Measurements from ENCODE around the gene ATP4A.
A peak's percentile ranks its signal among the peaks of the same experiment; 100 is the strongest.

The ATP4A gene

DNA sequence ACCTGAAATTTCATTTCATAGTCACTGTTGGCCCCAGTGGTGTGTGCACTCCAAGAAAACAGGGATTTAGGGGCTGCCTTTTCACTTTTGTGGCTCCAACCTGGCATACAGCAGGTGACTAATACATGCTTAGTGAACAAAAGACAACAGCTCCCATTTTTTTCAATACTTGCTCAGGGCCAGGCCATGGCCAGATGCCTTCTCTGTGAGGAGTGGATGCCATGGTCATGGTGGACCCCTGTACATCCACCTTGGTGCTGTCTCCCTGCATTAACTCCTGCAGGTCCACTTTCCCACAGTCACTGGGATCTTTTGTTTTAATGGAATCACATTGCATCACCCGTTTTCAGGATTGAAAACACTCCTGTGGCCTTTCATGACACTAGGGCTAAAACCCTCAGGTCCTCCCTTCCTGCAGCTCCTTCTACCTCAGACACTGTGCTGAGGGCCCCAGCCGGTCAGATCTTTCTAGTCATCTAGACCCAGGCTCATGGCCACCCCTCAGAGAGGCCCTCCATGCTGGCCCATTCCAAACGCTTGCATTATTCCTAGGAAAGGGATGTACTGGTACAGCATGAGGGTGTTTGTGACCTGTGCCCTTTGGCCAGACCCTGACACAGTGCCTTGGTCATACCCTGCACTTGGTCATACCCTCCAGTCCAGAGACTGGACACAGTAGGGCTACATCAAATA, 19.2 kb downstream of the ATP4A start:
- TF ChIP-seq POLR2AphosphoS5 (IDR thresholded peaks at IDR 0.05; ENCODE audit: low read depth, low read length) (no peak), PAX5 (IDR thresholded peaks at IDR 0.05; ENCODE audit: insufficient read depth, low read length, severe bottlenecking) (no peak), POLR2A (IDR thresholded peaks at IDR 0.05; ENCODE audit: low read depth, low read length) (no peak), POU2F2 (IDR thresholded peaks at IDR 0.05; ENCODE audit: low read depth, low read length) (no peak), SPI1 (IDR thresholded peaks at IDR 0.05; ENCODE audit: low read depth, low read length) (no peak), TAF1 (IDR thresholded peaks at IDR 0.05; ENCODE audit: low read depth, low read length) (no peak)
- DNase-seq (ENCODE audit: insufficient read length, low spot score), result no peak

GRCh38 chr19:35543280-35544109, 20.0 kb downstream of the ATP4A start:
- TF ChIP-seq POLR2A (IDR thresholded peaks at IDR 0.05; ENCODE audit: low read depth, low read length) (peak; percentile 45; the same call in 1 of the 2 replicates), POLR2AphosphoS5 (IDR thresholded peaks at IDR 0.05; ENCODE audit: low read depth, low read length) (no peak), TAF1 (IDR thresholded peaks at IDR 0.05; ENCODE audit: low read depth, low read length) (no peak), SPI1 (IDR thresholded peaks at IDR 0.05; ENCODE audit: low read depth, low read length) (no peak)
- FAIRE-seq, result no peak
- DNase-seq (ENCODE audit: insufficient read length, low spot score), result no peak

More for the DNA sequence above, 19.2 kb downstream of the ATP4A start:
- FAIRE-seq, result peak; percentile 69

GRCh38 chr19:35542209-35542608, 21.2 kb downstream of the ATP4A start:
- DNase-seq (ENCODE audit: insufficient read length, low spot score) (no peak), FAIRE-seq (no peak)
- TF ChIP-seq PAX5 (IDR thresholded peaks at IDR 0.05; ENCODE audit: insufficient read depth, low read length, severe bottlenecking) (no peak), POLR2AphosphoS5 (IDR thresholded peaks at IDR 0.05; ENCODE audit: low read depth, low read length) (no peak), SPI1 (IDR thresholded peaks at IDR 0.05; ENCODE audit: low read depth, low read length) (no peak), TAF1 (IDR thresholded peaks at IDR 0.05; ENCODE audit: low read depth, low read length) (no peak), POU2F2 (IDR thresholded peaks at IDR 0.05; ENCODE audit: low read depth, low read length) (no peak), POLR2A (IDR thresholded peaks at IDR 0.05; ENCODE audit: low read depth, low read length) (no peak)

DNA sequence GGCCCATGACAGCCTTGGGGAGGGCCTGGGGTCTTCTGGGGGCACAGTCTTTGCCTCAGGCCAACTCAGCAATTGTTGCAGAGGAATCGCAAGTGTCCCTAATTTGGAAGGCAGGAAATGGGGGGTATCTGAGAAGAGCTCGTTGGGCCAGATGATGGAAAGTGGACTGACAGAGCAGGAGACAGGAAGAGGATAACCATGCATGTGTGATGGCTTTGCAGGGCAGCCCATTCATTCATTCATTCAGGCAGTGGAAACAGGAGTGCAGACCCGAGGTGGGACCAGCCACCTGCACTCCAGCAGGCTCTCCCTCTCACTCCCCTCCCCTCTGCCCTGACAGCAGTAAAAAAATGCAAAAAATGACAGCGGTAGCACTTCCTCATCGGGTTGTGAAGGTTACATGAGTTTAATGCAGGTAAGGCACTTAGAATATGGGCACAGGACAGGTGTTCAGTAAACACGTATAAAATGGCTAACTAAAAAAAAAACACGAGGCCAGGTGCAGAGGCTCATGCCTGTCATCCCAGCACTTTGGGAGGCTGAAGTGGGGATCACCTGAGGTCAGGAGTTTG, 23.0 kb downstream of the ATP4A start:
- DNase-seq (ENCODE audit: insufficient read length, low spot score) (no peak), FAIRE-seq (peak; percentile 89)
- TF ChIP-seq TAF1 (IDR thresholded peaks at IDR 0.05; ENCODE audit: low read depth, low read length) (no peak), SPI1 (IDR thresholded peaks at IDR 0.05; ENCODE audit: low read depth, low read length) (peak; percentile 86)

DNA sequence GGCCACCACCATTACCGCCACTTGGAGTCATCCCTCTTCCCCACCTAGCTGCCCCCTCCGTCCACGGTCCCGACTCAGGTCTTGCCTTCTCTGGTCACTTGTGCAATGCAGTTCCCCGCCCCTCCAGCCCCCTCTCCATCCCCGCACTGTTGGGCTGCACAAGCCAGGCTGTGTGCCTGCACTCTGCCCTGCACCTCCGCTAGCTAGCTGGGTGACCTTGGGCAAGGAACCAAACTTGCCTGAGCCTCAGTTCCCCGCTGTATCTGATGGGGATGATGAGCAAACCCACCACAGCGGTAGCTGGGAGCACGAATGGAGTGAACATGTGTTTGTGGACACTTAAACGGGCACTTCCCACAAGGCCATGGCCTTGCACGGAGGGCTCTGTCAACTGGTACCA, 23.6 kb downstream of the ATP4A start:
- no peak for FAIRE-seq
- no peak for DNase-seq (ENCODE audit: insufficient read length, low spot score)
- TF ChIP-seq POLR2A (IDR thresholded peaks at IDR 0.05; ENCODE audit: low read depth, low read length) (no peak), PAX5 (IDR thresholded peaks at IDR 0.05; ENCODE audit: insufficient read depth, low read length, severe bottlenecking) (no peak), POU2F2 (IDR thresholded peaks at IDR 0.05; ENCODE audit: low read depth, low read length) (no peak), SPI1 (IDR thresholded peaks at IDR 0.05; ENCODE audit: low read depth, low read length) (no peak), TAF1 (IDR thresholded peaks at IDR 0.05; ENCODE audit: low read depth, low read length) (no peak), POLR2AphosphoS5 (IDR thresholded peaks at IDR 0.05; ENCODE audit: low read depth, low read length) (peak; percentile 19; the same call in 1 of the 2 replicates)

DNA sequence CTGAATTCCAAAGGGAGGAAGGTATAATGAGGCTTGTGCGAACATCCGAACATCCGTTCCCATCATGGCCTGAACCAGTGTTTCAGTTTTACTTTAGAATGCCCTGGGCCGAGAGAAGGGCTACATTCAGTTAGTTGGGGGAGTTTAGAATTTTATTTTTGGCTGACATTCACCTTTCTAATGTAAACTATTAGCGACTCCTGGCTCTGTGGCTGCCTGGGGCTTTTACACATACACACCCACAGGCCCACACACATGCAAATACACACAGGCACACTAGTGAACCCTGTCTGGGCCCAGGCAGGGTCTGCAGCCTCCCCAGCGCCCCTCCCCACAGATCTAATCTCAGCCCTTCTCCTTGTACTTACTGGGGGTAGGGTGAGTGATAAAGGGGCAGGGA, 24.1 kb downstream of the ATP4A start:
- FAIRE-seq (peak; percentile 82), DNase-seq (ENCODE audit: insufficient read length, low spot score) (no peak)
- peak; percentile 49; the same call in 1 of the 2 replicates for TF ChIP-seq POU2F2 (IDR thresholded peaks at IDR 0.05; ENCODE audit: low read depth, low read length)
- no peak for TF ChIP-seq PAX5 (IDR thresholded peaks at IDR 0.05; ENCODE audit: insufficient read depth, low read length, severe bottlenecking)

GRCh38 chr19:35534803-35535480, 28.5 kb downstream of the ATP4A start:
- DNase-seq (ENCODE audit: insufficient read length, low spot score) (no peak), FAIRE-seq (no peak)
- TF ChIP-seq POLR2AphosphoS5 (IDR thresholded peaks at IDR 0.05; ENCODE audit: low read depth, low read length), result no peak
- TF ChIP-seq POLR2A (IDR thresholded peaks at IDR 0.05; ENCODE audit: low read depth, low read length), result no peak
- no peak for TF ChIP-seq SPI1 (IDR thresholded peaks at IDR 0.05; ENCODE audit: low read depth, low read length)
- no peak for TF ChIP-seq PAX5 (IDR thresholded peaks at IDR 0.05; ENCODE audit: insufficient read depth, low read length, severe bottlenecking)
- no peak for TF ChIP-seq POU2F2 (IDR thresholded peaks at IDR 0.05; ENCODE audit: low read depth, low read length)
- TF ChIP-seq TAF1 (IDR thresholded peaks at IDR 0.05; ENCODE audit: low read depth, low read length), result no peak

- TF ChIP-seq PAX5 (IDR thresholded peaks at IDR 0.05; ENCODE audit: insufficient read depth, low read length, severe bottlenecking) (no peak), POLR2A (IDR thresholded peaks at IDR 0.05; ENCODE audit: low read depth, low read length) (no peak), SPI1 (IDR thresholded peaks at IDR 0.05; ENCODE audit: low read depth, low read length) (no peak), POU2F2 (IDR thresholded peaks at IDR 0.05; ENCODE audit: low read depth, low read length) (no peak), POLR2AphosphoS5 (IDR thresholded peaks at IDR 0.05; ENCODE audit: low read depth, low read length) (no peak), TAF1 (IDR thresholded peaks at IDR 0.05; ENCODE audit: low read depth, low read length) (no peak)
- FAIRE-seq (peak; percentile 92), DNase-seq (ENCODE audit: insufficient read length, low spot score) (peak; percentile 56)
Observed at GRCh38 chr19:35533822-35534392, 29.6 kb downstream of the ATP4A start.
